ENCODE results near the gene XKR8.

DNA sequence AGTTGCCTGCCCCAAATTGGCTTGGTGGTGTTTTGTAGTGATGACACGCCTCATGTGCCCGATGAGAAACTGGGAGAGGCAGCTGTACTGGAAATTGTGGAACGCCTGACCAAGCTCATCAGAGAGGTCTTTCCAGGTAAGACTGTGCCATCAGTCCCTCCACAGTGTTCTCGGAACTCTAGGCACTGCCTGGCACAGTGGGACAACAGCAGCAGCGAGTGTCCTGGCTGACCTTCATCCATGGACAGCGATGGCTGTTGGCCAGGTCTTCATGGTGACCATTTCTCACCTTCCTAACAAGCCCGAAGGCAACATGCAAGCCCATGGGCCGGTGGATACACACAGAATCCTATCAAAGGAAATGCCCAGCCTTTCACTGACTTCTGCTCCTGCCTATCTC is 10.7 kb upstream of the XKR8 start:
- TF ChIP-seq CTCF (IDR thresholded peaks at IDR 0.05) (no peak), EZH2 (IDR thresholded peaks at IDR 0.05; ENCODE audit: borderline replicate concordance, insufficient read depth, low read depth, low read length, poor library complexity, severe bottlenecking) (no peak)

Measured in B cell (primary cell).